Stimulated activated CD8-positive, alpha-beta memory T cell treated with anti-CD3 and anti-CD28 coated beads, Interleukin-7, amount 100 ng/mL, for 48 hours (primary cell): ENCODE results near the gene DPM2.

Source experiments
- DNase-seq, 2 donors: peaks; one replicate each; pipeline ENCODE4 v3.0.0-alpha.2; 2020; ENCODE audit warnings: low read depth in 1 of 2; ENCODE audit errors: extremely low read depth in 1 of 2

DPM2 gene

DNA sequence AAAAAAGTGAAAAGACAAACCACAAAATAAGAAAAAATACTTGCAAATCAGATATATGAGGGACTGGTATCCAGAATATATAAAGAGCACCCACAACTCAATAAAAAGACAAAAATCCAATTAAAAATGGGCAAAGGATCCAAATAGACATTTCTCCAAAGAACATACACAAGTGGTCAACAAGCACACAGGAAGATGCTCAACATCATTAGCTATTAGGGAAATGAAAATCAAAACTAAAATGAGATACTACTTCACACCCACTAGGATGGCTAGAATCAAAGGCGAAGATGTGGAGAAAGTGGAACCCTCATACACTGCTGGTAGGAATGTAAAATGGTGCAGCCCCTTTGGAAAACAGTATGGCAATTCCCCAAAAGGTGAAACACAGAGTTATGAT lies 21.1 kb upstream of the DPM2 start:
- no peak for DNase-seq

GRCh38 chr9:127955294-127956015 lies 17.8 kb upstream of the DPM2 start:
- DNase-seq: peak; percentile 47 to 84

- no peak for DNase-seq
Observed at GRCh38 chr9:127954831-127955293, 17.2 kb upstream of the DPM2 start.

GRCh38 chr9:127953768-127954505 lies 16.3 kb upstream of the DPM2 start:
- DNase-seq: no peak

- no peak for DNase-seq
Observed at GRCh38 chr9:127953154-127953553, 15.5 kb upstream of the DPM2 start.

DNA sequence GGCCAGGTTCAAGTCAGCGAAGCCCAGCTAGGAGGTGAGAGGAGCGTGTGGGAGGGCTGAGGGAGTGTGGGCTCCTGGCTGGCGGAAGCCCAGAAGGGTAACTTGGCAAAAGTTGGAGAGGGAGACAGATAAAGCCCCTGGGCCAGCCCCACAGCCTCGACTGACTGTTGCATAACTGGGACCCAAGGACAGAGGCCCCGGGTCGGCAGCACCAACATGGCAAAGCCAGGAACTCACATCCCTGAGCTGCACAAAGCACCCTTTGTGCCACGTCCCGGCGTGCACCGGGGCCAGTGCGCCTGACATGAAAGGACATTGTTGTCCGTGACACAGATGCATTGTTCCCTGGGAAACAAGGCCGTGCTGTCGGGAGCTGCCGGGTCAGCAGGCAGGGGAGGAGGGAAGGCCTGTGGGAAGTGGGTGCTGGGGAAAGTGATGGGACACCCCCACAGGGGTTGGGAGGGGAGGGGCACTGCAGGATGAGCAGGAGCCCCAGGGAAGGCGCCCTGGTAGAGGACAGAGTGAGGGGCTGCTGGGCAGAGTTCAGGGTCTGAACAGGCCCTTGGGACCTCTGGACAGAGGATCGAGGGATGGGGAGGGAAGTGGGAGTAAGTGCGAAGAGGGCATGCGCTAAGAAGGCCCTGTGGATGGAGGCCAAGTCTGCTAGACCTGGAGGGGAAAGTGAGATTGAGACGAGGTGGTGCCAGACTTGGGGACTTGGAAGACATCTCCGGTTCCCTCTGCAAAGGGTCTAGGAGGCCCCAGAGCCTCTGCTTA lies 13.0 kb upstream of the DPM2 start:
- no peak for DNase-seq

- no peak for DNase-seq
Observed at GRCh38 chr9:127949827-127950512, 12.3 kb upstream of the DPM2 start.

DNA sequence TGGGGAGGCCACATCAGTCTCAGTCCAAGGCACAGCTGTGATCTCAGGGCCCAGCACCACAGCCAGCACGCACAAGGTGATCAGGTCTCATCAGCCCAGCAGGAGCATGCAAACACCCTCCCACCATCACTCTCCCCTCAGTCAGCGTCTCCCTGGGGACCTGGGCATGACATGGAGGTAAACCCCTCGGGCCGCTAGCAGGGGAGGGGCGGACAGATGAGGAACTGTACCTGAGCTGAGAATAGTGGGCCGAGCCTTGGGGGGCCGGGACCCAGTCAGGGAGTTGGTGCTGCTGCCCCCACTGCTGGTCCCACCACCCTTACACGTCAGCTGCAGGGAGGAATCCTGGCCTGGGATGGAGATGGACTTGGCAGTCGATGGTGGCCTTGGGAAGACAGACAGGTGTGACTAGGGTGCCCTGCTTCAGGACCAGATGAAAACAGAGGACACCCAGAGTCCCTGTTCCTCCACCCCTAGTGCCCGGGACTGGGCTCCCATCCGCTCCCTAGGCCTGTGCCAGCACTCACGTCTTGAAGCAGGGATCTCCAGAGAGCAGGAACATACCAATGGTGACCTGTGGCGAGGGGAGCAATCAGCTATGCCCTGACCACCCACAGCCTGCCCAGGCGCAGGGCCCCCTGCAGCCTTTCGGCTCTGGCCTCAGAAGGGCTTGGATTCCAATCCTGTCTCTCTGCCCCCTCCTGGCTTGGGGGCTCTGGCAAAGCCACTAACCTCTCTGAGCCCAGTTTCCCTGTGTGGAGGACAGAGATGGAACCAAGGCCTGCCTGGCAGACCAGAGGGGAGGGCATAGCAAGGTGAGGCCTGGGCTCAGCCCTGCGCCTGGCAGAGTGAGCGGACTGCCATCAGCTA lies 10.4 kb upstream of the DPM2 start:
- no peak for DNase-seq

DNA sequence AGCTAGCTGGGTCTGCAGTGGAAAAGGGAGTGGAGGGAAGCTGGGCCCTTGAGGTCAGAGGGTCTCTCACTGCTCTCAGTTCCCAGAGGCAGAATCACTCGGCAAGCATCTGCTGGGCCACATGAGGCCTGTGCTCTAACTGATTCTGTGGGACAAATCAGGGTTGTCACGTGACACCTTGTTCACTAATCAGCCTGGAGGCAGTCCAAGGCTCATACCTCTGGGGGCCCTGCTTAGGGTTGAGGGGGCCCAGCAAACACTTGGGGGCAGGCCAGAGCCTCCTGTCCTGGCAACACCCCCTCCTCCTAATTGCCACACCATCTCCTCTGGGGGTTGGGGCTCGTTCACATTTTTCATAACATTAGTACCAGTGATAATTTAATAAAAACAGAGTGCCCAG lies 9.1 kb upstream of the DPM2 start:
- no peak for DNase-seq

DNA sequence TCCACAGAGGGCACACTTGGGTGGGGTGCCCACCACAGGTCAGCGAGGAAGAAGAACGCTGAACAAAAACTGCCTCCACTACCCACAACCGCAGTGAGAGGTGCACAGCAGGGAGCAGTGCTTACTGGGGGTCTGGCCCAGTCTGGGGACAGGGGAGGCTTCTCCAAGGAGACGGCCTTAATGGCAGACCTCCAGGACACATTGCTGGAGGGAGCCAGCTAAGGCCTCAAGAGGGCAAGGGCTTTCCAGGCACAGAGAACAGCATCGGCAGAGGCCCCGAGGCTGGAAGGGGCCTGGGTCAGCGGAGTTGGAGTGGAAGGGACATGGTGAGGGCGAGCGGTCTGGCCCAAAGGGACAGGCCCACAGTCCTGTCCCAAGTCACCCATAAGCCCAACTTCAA lies 8.3 kb upstream of the DPM2 start:
- no peak for DNase-seq

DNA sequence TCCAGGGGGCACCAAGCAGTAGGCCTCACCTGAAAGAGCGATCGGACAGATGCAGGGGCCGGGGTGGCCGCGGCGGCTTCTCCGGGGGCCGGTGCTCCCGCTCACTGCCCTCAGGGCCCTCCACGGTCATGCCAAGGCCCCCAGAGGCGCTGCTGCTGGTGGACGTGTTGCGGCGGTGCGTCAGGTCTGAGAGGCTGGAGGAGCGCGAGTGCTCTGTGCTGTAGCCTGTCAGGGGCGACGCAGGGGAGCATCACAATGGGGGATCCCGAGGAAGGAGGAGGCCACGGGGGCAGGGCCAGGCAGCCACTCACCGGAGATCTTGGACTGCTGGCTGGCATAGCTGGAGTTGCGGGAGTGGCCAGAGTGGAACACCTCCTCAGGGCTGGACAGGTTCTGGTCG lies 7.7 kb upstream of the DPM2 start:
- no peak for DNase-seq

DNA sequence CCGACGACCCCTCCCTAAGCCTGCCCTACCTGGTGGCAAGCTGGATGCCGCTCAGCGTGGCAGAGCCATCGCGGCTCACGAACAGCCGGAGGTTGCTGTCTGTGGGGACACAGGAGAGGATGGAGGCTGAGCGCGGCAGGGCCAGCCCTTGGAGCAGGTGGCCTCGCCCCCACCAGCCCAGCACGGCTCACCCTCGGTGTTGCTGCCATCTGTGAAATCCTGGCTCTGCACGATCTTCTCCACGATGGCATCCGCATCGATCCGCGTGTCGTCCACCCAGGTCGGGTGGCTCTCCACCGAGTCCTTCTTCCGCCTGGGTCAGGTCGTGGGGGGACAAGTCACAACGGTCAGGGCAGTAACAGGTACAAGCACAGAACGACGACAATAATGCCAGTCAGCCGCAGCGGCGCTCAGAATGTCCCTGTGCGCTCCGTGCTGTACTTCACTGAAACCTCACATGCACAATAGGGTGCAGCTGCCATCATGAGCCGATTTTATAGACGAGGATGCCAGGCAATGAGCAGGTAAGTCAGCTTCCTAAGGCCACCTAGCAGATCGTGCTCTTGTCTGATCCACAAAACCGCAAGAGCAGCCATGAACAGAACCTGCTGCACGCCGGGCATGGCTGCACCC lies 7.0 kb upstream of the DPM2 start:
- no peak for DNase-seq

DNA sequence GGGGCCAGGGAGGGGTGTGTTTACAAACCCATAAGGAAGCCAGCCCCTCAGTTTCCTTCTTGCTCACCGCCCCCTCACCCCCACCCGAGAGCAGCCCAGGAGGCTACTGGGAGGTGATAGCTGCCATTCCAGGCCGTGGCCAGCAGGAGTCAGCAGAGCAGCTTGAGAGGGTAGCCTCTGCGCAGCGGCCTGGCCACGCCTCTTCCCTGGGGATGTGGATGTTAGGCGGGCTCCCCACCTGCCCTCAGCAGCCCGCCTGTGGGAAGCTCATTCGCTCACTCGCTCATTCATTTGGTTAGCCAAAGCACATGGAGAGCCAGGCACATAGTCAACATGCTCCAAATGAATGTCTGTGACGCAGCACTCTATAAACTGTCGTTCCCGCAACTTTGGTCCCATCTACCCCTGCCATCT lies 6.1 kb upstream of the DPM2 start:
- peak; percentile 58 to 71 for DNase-seq

DNA sequence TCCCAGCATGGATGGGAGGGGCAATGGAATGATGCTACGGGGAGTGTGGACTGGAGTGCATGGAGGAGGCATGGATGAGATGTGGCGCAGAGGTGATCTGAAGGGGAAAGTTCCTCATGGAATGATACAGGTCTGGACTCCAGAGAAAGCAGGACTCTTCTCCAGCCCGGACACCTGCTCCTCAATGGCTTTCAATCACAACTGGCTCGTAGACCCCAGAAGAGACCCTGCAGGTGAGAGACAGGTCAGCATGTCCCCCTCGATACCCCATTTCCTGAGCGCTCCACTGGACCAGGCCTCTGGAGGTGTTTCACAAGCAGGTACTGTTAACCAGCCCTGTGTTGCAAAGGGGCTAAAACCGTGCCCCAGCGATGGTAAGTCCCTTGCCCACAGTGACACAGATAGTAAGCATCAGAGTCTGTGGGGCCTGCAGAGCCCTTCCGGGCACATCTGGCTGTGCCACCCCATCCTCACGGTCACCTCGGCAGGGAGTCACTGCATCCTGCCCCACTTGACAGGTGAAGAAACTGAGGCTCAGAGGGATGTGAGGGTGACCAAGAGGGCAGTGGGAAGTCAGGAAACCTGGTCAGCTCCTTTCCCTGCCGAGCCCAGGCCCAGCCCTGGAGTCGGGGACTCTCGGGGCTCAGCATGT lies 5.5 kb upstream of the DPM2 start:
- no peak for DNase-seq

GRCh38 chr9:127942216-127943010 lies 4.8 kb upstream of the DPM2 start:
- DNase-seq: peak in 1 of 2 donors; percentile 39

DNA sequence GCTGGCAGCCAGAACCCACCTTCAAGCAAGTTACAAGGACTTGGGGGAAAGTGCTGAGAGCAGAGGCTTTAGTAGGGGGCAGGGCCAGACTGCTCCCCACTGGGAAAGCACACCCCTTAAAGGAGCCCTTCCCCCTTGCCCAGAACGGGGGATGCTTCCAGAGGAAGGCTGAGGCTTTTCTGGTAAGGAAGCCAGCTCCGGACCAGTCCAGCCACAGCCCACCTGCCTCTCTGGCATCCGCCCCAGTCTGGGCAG lies 4.2 kb upstream of the DPM2 start:
- DNase-seq: no peak

GRCh38 chr9:127941062-127941960 lies 3.7 kb upstream of the DPM2 start:
- DNase-seq: no peak

GRCh38 chr9:127940593-127940992 lies 2.9 kb upstream of the DPM2 start:
- DNase-seq: no peak
